Measurements from ENCODE around the gene MED16.

GRCh38 chr19:821825-822503, 71.0 kb downstream of the MED16 start, which contains the start of gene PLPPR3:
- TF ChIP-seq CTCF (IDR thresholded peaks at IDR 0.05) (no peak), POLR2A (IDR thresholded peaks at IDR 0.05; ENCODE audit: low read depth) (no peak), POLR2AphosphoS5 (IDR thresholded peaks at IDR 0.05) (no peak)
